ENCODE data around the gene MRPL14.

MRPL14 gene

GRCh38 chr6:44133981-44134711 lies 6.9 kb upstream of the MRPL14 start:
- peaks cover 6% of the 10 kb centered on the region for H3K4me1 ChIP-seq (ENCODE audit: control insufficient read depth, low read length)
- H3K4me2 ChIP-seq (ENCODE audit: low read length), result peak overlapping the region; percentile 42; the same call in 1 of the 2 replicates
- no peak overlapping the region for H3K27ac ChIP-seq (ENCODE audit: low read depth, low read length)
- no peaks in the 10 kb centered on the region for H3K9me3 ChIP-seq (ENCODE audit: control insufficient read depth, insufficient read depth, low read length)
- TF ChIP-seq EZH2phosphoT487 (IDR thresholded peaks at IDR 0.05; ENCODE audit: borderline replicate concordance, low read length) (no peak), CTCF (IDR thresholded peaks at IDR 0.05; ENCODE audit: low read depth, low read length, poor library complexity, severe bottlenecking) (no peak)
- no peaks in the 10 kb centered on the region for H3K27me3 ChIP-seq (ENCODE audit: control insufficient read depth, low read length)
- 0 out of 2 replicates have a peak, but pooled peaks cover 4% of the 10 kb centered on the region for H3F3A ChIP-seq (ENCODE audit: control insufficient read depth, insufficient read depth)
- no peaks in the 10 kb centered on the region for H4K20me1 ChIP-seq (ENCODE audit: control insufficient read depth, insufficient read depth, low read depth, low read length)
- no peaks in the 10 kb centered on the region for H3K36me3 ChIP-seq (ENCODE audit: control insufficient read depth, low read length)
- no peaks in the 10 kb centered on the region for H3K9me2 ChIP-seq (replicated peaks; ENCODE audit: control insufficient read depth, low read length)
- H3K4me3 ChIP-seq (ENCODE audit: low read length), result no peak overlapping the region
- no peaks in the 10 kb centered on the region for H3K79me2 ChIP-seq (ENCODE audit: control insufficient read depth, low read length)

GRCh38 chr6:44133003-44133931 lies 6.0 kb upstream of the MRPL14 start:
- H3K4me1 ChIP-seq (ENCODE audit: control insufficient read depth, low read length), result peaks cover 11% of the 10 kb centered on the region
- no peaks in the 10 kb centered on the region for H3K36me3 ChIP-seq (ENCODE audit: control insufficient read depth, low read length)
- H3K79me2 ChIP-seq (ENCODE audit: control insufficient read depth, low read length), result no peaks in the 10 kb centered on the region
- no peaks in the 10 kb centered on the region for H3K9me2 ChIP-seq (replicated peaks; ENCODE audit: control insufficient read depth, low read length)
- H3K4me3 ChIP-seq (ENCODE audit: low read length), result no peak overlapping the region
- TF ChIP-seq CTCF (IDR thresholded peaks at IDR 0.05; ENCODE audit: low read depth, low read length, poor library complexity, severe bottlenecking) (no peak), EZH2phosphoT487 (IDR thresholded peaks at IDR 0.05; ENCODE audit: borderline replicate concordance, low read length) (no peak)
- H3F3A ChIP-seq (ENCODE audit: control insufficient read depth, insufficient read depth), result 0 out of 2 replicates have a peak, but pooled peaks cover 4% of the 10 kb centered on the region
- H3K4me2 ChIP-seq (ENCODE audit: low read length), result peak overlapping the region; percentile 42
- no peaks in the 10 kb centered on the region for H3K9me3 ChIP-seq (ENCODE audit: control insufficient read depth, insufficient read depth, low read length)
- peaks cover 5% of the 10 kb centered on the region; the same call in 1 of the 2 replicates for H3K27me3 ChIP-seq (ENCODE audit: control insufficient read depth, low read length)
- no peaks in the 10 kb centered on the region for H4K20me1 ChIP-seq (ENCODE audit: control insufficient read depth, insufficient read depth, low read depth, low read length)
- no peak overlapping the region for H3K27ac ChIP-seq (ENCODE audit: low read depth, low read length)

GRCh38 chr6:44132476-44132875 lies 5.2 kb upstream of the MRPL14 start:
- TF ChIP-seq EZH2phosphoT487 (IDR thresholded peaks at IDR 0.05; ENCODE audit: borderline replicate concordance, low read length) (no peak), CTCF (IDR thresholded peaks at IDR 0.05; ENCODE audit: low read depth, low read length, poor library complexity, severe bottlenecking) (no peak)
- Histone ChIP-seq H3K9me3 (ENCODE audit: control insufficient read depth, insufficient read depth, low read length) (no peaks in the 10 kb centered on the region), H3K9me2 (replicated peaks; ENCODE audit: control insufficient read depth, low read length) (no peaks in the 10 kb centered on the region), H3K36me3 (ENCODE audit: control insufficient read depth, low read length) (no peaks in the 10 kb centered on the region), H3K27me3 (ENCODE audit: control insufficient read depth, low read length) (peaks cover 5% of the 10 kb centered on the region; the same call in 1 of the 2 replicates), H3F3A (ENCODE audit: control insufficient read depth, insufficient read depth) (0 out of 2 replicates have a peak, but pooled peaks cover 4% of the 10 kb centered on the region), H3K4me1 (ENCODE audit: control insufficient read depth, low read length) (peaks cover 15% of the 10 kb centered on the region), H3K4me3 (ENCODE audit: low read length) (no peak overlapping the region), H3K27ac (ENCODE audit: low read depth, low read length) (no peak overlapping the region), H3K79me2 (ENCODE audit: control insufficient read depth, low read length) (peaks cover 5% of the 10 kb centered on the region), H4K20me1 (ENCODE audit: control insufficient read depth, insufficient read depth, low read depth, low read length) (no peaks in the 10 kb centered on the region), H3K4me2 (ENCODE audit: low read length) (no peak overlapping the region)
